SU-DHL-6 (cell line): ENCODE results near the gene GRAMD2B.

Source experiments
- H2AFZ ChIP-seq: fragments of 200-600 bp; sonication (generic); 2 replicates; pipeline ENCODE4 v1.6.1; 2014; ENCODE audit warnings: low read depth, mild to moderate bottlenecking, moderate library complexity, mixed read lengths, antibody characterized with exemption, low read length; ENCODE audit not compliant: severe bottlenecking
- H3F3A ChIP-seq: fragments of 200-600 bp; shearing (Covaris generic); 2 replicates; pipeline ENCODE4 v1.6.0; 2016; ENCODE audit warnings: antibody characterized with exemption, mild to moderate bottlenecking; ENCODE audit not compliant: insufficient read depth
- H3K27ac ChIP-seq: fragments of 200-600 bp; sonication (generic); 2 replicates; pipeline ENCODE4 v1.5.1; 2016; ENCODE audit warnings: low read depth, mild to moderate bottlenecking, low read length, moderate library complexity, mixed read lengths
- H3K27me3 ChIP-seq: fragments of 200-600 bp; sonication (generic), shearing (Covaris generic); 2 replicates; pipeline ENCODE4 v1.6.0; 2014; ENCODE audit warnings: mild to moderate bottlenecking, low read length
- H3K36me3 ChIP-seq: fragments of 200-600 bp; sonication (generic); 2 replicates; pipeline ENCODE4 v1.6.1; 2014; ENCODE audit warnings: mild to moderate bottlenecking, low read length, mixed read lengths
- H3K4me2 ChIP-seq: fragments of 300-600, 200-600 bp; shearing (Covaris generic), sonication (generic); 2 replicates; pipeline ENCODE4 v1.6.0; 2014; ENCODE audit warnings: low read length, low read depth, mild to moderate bottlenecking; ENCODE audit not compliant: poor library complexity, severe bottlenecking
- H3K4me3 ChIP-seq: fragments of 200-600 bp; sonication (generic); 2 replicates; pipeline ENCODE4 v1.5.1; 2014; ENCODE audit warnings: antibody characterized with exemption, low read length, mild to moderate bottlenecking, mixed read lengths; ENCODE audit not compliant: insufficient read depth, poor library complexity, severe bottlenecking
- H3K79me2 ChIP-seq: fragments of 200-600 bp; sonication (generic); 2 replicates; pipeline ENCODE4 v1.6.1; 2014; ENCODE audit warnings: mild to moderate bottlenecking, low read length, moderate library complexity; ENCODE audit not compliant: insufficient read depth
- H3K9ac ChIP-seq: fragments of 200-600 bp; sonication (generic); 2 replicates; pipeline ENCODE4 v1.7.0; 2014; ENCODE audit warnings: mild to moderate bottlenecking, low read length
- H3K9me2 ChIP-seq: fragments of 200-600 bp; sonication (generic); replicated peaks from 2 replicates; pipeline ENCODE4 v1.6.1; 2014; ENCODE audit warnings: low read length; ENCODE audit not compliant: insufficient read depth
- H3K9me3 ChIP-seq: fragments of 200-600 bp; sonication (generic); 2 replicates; pipeline ENCODE4 v1.6.1; 2014; ENCODE audit warnings: low read length, mixed read lengths; ENCODE audit not compliant: insufficient read depth
- H4K20me1 ChIP-seq: fragments of 200-600 bp; sonication (generic); 2 replicates; pipeline ENCODE4 v1.6.1; 2014; ENCODE audit warnings: low read depth, mild to moderate bottlenecking, antibody characterized with exemption, low read length, moderate library complexity, mixed read lengths
- CTCF ChIP-seq: fragments of 200-600 bp; sonication (generic); IDR thresholded peaks from one replicate; pipeline ENCODE4 v1.5.1; 2017; ENCODE audit warnings: antibody characterized with exemption, mild to moderate bottlenecking, low read length, moderate library complexity; ENCODE audit not compliant: insufficient read depth, poor library complexity, severe bottlenecking
- EZH2phosphoT487 ChIP-seq: fragments of 200-600 bp; sonication (generic), shearing (Covaris generic); conservative IDR thresholded peaks from 2 replicates; pipeline ENCODE4 v1.6.1; 2018; ENCODE audit warnings: mild to moderate bottlenecking, antibody characterized with exemption, low read length, moderate library complexity, mixed read lengths

Gene GRAMD2B

GRCh38 chr5:126477294-126478117 lies 54.3 kb downstream of the GRAMD2B start:
- Histone ChIP-seq H3K9me2 (no peaks in the 10 kb centered on the region), H3K79me2 (no peaks in the 10 kb centered on the region), H3K9ac (no peak overlapping the region), H3K27ac (no peak overlapping the region), H3K27me3 (no peaks in the 10 kb centered on the region), H2AFZ (no peak overlapping the region), H3F3A (no peaks in the 10 kb centered on the region), H4K20me1 (no peaks in the 10 kb centered on the region), H3K4me2 (no peak overlapping the region), H3K4me3 (no peak overlapping the region), H3K9me3 (no peaks in the 10 kb centered on the region), H3K36me3 (no peaks in the 10 kb centered on the region)
- no peak for TF ChIP-seq EZH2phosphoT487
- TF ChIP-seq CTCF = no peak

- Histone ChIP-seq H3K4me3 (no peak overlapping the region), H3K9me2 (no peaks in the 10 kb centered on the region), H4K20me1 (no peaks in the 10 kb centered on the region), H2AFZ (no peak overlapping the region), H3K27me3 (no peaks in the 10 kb centered on the region), H3K36me3 (no peaks in the 10 kb centered on the region), H3K79me2 (no peaks in the 10 kb centered on the region), H3K9me3 (no peaks in the 10 kb centered on the region), H3K9ac (no peak overlapping the region), H3K4me2 (no peak overlapping the region), H3K27ac (no peak overlapping the region), H3F3A (no peaks in the 10 kb centered on the region)
- TF ChIP-seq CTCF (no peak), EZH2phosphoT487 (no peak)
These were observed 56.6 kb downstream of the GRAMD2B start for GRCh38 chr5:126479810-126480209.

GRCh38 chr5:126480824-126481223 lies 57.6 kb downstream of the GRAMD2B start:
- H3K36me3 ChIP-seq = no peaks in the 10 kb centered on the region
- H3K27ac ChIP-seq = no peak overlapping the region
- TF ChIP-seq CTCF (no peak), EZH2phosphoT487 (no peak)
- H3K4me2 ChIP-seq = no peak overlapping the region
- no peaks in the 10 kb centered on the region for H3F3A ChIP-seq
- H3K9me2 ChIP-seq = no peaks in the 10 kb centered on the region
- no peaks in the 10 kb centered on the region for H3K79me2 ChIP-seq
- H4K20me1 ChIP-seq = no peaks in the 10 kb centered on the region
- H3K9me3 ChIP-seq = no peaks in the 10 kb centered on the region
- H2AFZ ChIP-seq = no peak overlapping the region
- H3K27me3 ChIP-seq = no peaks in the 10 kb centered on the region
- no peak overlapping the region for H3K9ac ChIP-seq
- H3K4me3 ChIP-seq = no peak overlapping the region
